ENCODE data around the gene SDHAF3. TPM values are rescaled to one million over a fixed set of nuclear protein-coding genes. Genes with fewer than 3 reads are reported as not detected.

The SDHAF3 gene
- total and polyA plus RNA-seq, 2 donors (not counting 1 experiment from before 2014, with no cell fraction given), result 7.5 to 20.2 TPM

DNA sequence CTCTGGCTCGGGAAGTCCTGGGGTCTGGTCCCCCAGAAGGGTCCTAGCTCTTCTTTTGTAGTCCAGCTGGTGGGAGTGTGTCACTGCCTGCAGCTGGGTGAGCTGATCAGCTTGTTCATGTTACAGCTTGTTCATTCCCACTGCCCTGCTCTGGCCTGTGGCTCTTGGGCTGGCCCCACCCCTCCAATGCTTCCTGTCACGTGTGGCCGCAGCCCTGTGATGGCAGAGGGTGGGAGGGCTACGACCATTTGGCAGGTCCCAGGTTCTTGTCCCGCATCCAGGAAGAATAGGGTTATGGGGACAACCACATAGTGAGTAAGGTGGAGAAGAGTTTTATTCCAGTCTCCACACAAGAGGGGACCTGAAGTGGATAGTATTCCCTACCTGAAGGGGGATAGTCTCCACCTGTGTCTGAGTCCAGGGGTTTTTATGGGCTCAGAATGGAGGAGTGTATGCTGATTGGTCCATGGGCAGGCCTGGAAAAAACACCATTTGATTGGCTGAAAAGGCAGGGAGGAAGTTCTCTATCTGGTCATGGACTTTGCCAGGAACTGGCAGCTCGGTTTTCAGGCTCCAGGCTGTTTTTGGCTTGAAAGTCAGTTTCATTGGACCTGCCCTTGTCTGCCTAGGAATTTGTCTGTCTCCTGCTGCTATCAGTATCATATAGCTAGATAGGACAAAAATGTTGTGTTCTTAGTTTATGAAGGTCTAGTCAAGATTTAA, 13.1 kb downstream of the SDHAF3 start:
- no peaks in the 10 kb centered on the region for H3K27me3 ChIP-seq (replicated peaks in 1 of 4; ENCODE audit: control extremely low read depth in 1 of 4, control insufficient read depth in 3 of 4, insufficient read depth in 4 of 4, low read length in 3 of 4)
- intact Hi-C loops (cut with micrococcal nuclease), result no loop called here
- no peaks in the 10 kb centered on the region for H3K9me3 ChIP-seq (ENCODE audit: control extremely low read depth in 1 of 3, control insufficient read depth in 2 of 3, insufficient read depth in 1 of 3, low read length in 2 of 3)
- Mint-ChIP-seq H3K27me3 (no peaks in the 10 kb centered on the region), H3K9me3 (ENCODE audit: insufficient read depth) (peaks cover 1% of the 10 kb centered on the region), H3K4me1 (peaks cover 7% of the 10 kb centered on the region), H3K27ac (no peak overlapping the region), H3K4me3 (no peak overlapping the region)
- peaks cover 51% of the 10 kb centered on the region for H3K79me2 ChIP-seq (ENCODE audit: control insufficient read depth, insufficient read depth, low read length)
- ChIA-PET POLR2A (no interaction called here), CTCF (no interaction called here)
- 89% methylated on average over 4 of the region's 6 CpGs for WGBS (ENCODE audit: insufficient coverage)
- no peaks in the 10 kb centered on the region for H3K4me1 ChIP-seq (ENCODE audit: control insufficient read depth in 2 of 2, insufficient read depth in 2 of 2, low read length in 2 of 2)
- no peak overlapping the region for H3K4me2 ChIP-seq (replicated peaks; ENCODE audit: low read depth, low read length, poor library complexity, severe bottlenecking)
- no peak overlapping the region for H3K27ac ChIP-seq (ENCODE audit: low read length in 2 of 2)
- no peak overlapping the region for H3K9ac ChIP-seq (ENCODE audit: low read length)
- H4K20me1 ChIP-seq (ENCODE audit: control insufficient read depth, insufficient read depth, low read length, poor library complexity, severe bottlenecking), result peaks cover 12% of the 10 kb centered on the region
- DNase-seq (no peak), ATAC-seq (ENCODE audit: low read depth) (no peak)
- peaks cover 0 to 3% of the 10 kb centered on the region in 2 experiments for H3K36me3 ChIP-seq (replicated peaks in 1 of 2; ENCODE audit: control extremely low read depth in 1 of 2, control insufficient read depth in 1 of 2, extremely low read depth in 1 of 2, insufficient read depth in 2 of 2, low read length in 1 of 2)
- no peak overlapping the region for H2AFZ ChIP-seq (ENCODE audit: insufficient read depth, low read depth, low read length, poor library complexity, severe bottlenecking)
- TF ChIP-seq, protein P1, sequence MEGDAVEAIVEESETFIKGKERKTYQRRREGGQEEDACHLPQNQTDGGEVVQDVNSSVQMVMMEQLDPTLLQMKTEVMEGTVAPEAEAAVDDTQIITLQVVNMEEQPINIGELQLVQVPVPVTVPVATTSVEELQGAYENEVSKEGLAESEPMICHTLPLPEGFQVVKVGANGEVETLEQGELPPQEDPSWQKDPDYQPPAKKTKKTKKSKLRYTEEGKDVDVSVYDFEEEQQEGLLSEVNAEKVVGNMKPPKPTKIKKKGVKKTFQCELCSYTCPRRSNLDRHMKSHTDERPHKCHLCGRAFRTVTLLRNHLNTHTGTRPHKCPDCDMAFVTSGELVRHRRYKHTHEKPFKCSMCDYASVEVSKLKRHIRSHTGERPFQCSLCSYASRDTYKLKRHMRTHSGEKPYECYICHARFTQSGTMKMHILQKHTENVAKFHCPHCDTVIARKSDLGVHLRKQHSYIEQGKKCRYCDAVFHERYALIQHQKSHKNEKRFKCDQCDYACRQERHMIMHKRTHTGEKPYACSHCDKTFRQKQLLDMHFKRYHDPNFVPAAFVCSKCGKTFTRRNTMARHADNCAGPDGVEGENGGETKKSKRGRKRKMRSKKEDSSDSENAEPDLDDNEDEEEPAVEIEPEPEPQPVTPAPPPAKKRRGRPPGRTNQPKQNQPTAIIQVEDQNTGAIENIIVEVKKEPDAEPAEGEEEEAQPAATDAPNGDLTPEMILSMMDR (IDR thresholded peaks at IDR 0.05), result no peak
- TF ChIP-seq EZH2 (IDR thresholded peaks at IDR 0.05; ENCODE audit: borderline replicate concordance, insufficient read depth, low read depth, low read length, poor library complexity, severe bottlenecking), result no peak
- H3K4me3 ChIP-seq (ENCODE audit: control extremely low read depth in 1 of 5, extremely low read depth in 1 of 5, insufficient read depth in 1 of 5, low read depth in 2 of 5, low read length in 4 of 5), result no peak overlapping the region

DNA sequence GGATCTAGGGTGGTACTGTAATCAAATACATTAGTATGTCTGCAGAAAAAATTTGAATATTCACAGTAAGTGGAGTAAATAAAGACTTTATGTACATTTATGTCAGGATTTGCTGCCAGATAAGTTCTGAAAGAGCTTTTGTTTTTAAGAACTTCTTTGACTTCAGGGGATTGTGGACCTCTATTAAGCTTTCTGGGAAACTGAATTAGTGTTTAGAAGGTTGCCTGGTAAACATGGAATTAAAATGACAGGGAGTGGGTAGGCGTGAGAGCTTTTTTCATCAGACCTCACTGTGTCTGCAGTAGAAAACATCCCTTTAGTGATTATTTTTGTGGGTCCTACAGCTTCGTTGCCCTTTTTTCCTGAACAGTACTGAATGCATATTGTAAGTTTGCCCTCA, 15.7 kb downstream of the SDHAF3 start:
- WGBS (ENCODE audit: insufficient coverage), result no CpG with 5 or more reads among the region's 2 CpGs
- no peak overlapping the region for H3K9ac ChIP-seq (ENCODE audit: low read length)
- H3K27ac Mint-ChIP-seq, result no peak overlapping the region

More for the DNA sequence above, 15.7 kb downstream of the SDHAF3 start:
- no peak for ATAC-seq (ENCODE audit: low read depth)
- Histone ChIP-seq H3K9me3 (ENCODE audit: control extremely low read depth in 1 of 3, control insufficient read depth in 2 of 3, insufficient read depth in 1 of 3, low read length in 2 of 3) (peaks cover 0 to 5% (median 1%) of the 10 kb centered on the region in 3 donors), H3K4me2 (replicated peaks; ENCODE audit: low read depth, low read length, poor library complexity, severe bottlenecking) (no peak overlapping the region), H3K36me3 (replicated peaks in 1 of 2; ENCODE audit: control extremely low read depth in 1 of 2, control insufficient read depth in 1 of 2, extremely low read depth in 1 of 2, insufficient read depth in 2 of 2, low read length in 1 of 2) (peaks cover 0 to 2% of the 10 kb centered on the region in 2 experiments), H4K20me1 (ENCODE audit: control insufficient read depth, insufficient read depth, low read length, poor library complexity, severe bottlenecking) (peaks cover 5% of the 10 kb centered on the region), H2AFZ (ENCODE audit: insufficient read depth, low read depth, low read length, poor library complexity, severe bottlenecking) (no peak overlapping the region), H3K79me2 (ENCODE audit: control insufficient read depth, insufficient read depth, low read length) (peaks cover 25% of the 10 kb centered on the region), H3K27me3 (replicated peaks in 1 of 4; ENCODE audit: control extremely low read depth in 1 of 4, control insufficient read depth in 3 of 4, insufficient read depth in 4 of 4, low read length in 3 of 4) (no peaks in the 10 kb centered on the region), H3K4me1 (ENCODE audit: control insufficient read depth in 2 of 2, insufficient read depth in 2 of 2, low read length in 2 of 2) (no peaks in the 10 kb centered on the region), H3K27ac (ENCODE audit: low read length in 2 of 2) (no peak overlapping the region), H3K4me3 (ENCODE audit: control extremely low read depth in 1 of 5, extremely low read depth in 1 of 5, insufficient read depth in 1 of 5, low read depth in 2 of 5, low read length in 4 of 5) (no peak overlapping the region)
- DNase-seq, result no peak
- TF ChIP-seq EZH2 (IDR thresholded peaks at IDR 0.05; ENCODE audit: borderline replicate concordance, insufficient read depth, low read depth, low read length, poor library complexity, severe bottlenecking), result no peak
- TF ChIP-seq, protein P1 (IDR thresholded peaks at IDR 0.05), result no peak
- Mint-ChIP-seq H3K4me1 (peaks cover 6% of the 10 kb centered on the region), H3K9me3 (ENCODE audit: insufficient read depth) (peaks cover 2% of the 10 kb centered on the region), H3K4me3 (no peak overlapping the region), H3K27me3 (no peaks in the 10 kb centered on the region)
- POLR2A ChIA-PET, result interaction anchor here (0.8 kb wide), 1 partner anchor 11 kb away, joined by 6 read pairs; no protein-coding TSS in a partner anchor
- CTCF ChIA-PET, result interaction anchor here (1.7 kb wide), 1 partner anchor 14 kb away, joined by 5 read pairs; no protein-coding TSS in a partner anchor
- intact Hi-C loops (cut with micrococcal nuclease), result no loop called here
